ENCODE measurements around the gene KIF4B.

KIF4B gene

DNA sequence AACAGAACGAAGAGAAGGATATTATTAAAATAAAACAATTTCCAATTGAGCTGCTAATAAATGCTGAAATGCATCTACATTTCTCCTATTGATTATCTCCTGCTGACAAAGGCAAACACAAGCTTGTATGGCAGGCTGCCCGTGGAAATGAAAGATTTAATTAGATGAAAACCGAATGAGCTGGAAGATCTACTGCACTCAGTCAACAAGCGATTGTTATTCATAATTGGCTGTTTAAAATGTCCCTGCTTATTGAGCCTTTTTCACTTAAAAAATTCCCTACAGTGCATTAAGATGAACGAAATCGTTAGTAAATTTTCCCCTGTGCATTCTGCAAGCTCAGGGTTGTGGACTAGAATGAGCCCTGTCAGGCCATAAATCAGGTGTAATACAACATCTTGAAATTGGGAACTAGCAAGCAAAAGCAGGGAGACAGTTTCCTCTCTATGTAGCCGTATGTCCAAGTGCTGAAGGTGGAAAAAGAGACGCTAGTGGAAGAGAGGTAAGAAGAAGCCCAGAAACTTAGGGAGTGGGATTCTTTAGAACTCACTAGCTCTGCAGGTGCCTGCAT, 28.5 kb upstream of the KIF4B start:
- no peak overlapping the region for H2BK120ac ChIP-seq (ENCODE audit: low read depth, low read length)
- H2BK5ac ChIP-seq (ENCODE audit: low read length), result no peak overlapping the region
- no peak overlapping the region for H2AFZ ChIP-seq (ENCODE audit: low read length)
- H3K4me3 ChIP-seq (ENCODE audit: low read length in 2 of 2), result no peak overlapping the region
- H3K4me2 ChIP-seq (ENCODE audit: insufficient read depth, low read length, poor library complexity, severe bottlenecking), result no peak overlapping the region
- no peak overlapping the region for H3K4ac ChIP-seq (ENCODE audit: low read length)
- no peaks in the 10 kb centered on the region for H3K27me3 ChIP-seq (ENCODE audit: control insufficient read depth in 3 of 3, insufficient read depth in 3 of 3, low read depth in 1 of 3, low read length in 3 of 3)
- no peak overlapping the region for H3K9ac ChIP-seq (ENCODE audit: low read depth, low read length, poor library complexity)
- no peak overlapping the region for H2BK12ac ChIP-seq (ENCODE audit: low read length)
- H3K23ac ChIP-seq (ENCODE audit: low read depth, low read length, poor library complexity), result no peak overlapping the region
- no peak overlapping the region for H3K27ac ChIP-seq (replicated peaks; ENCODE audit: low read length)
- no peaks in the 10 kb centered on the region for H3K4me1 ChIP-seq (ENCODE audit: control insufficient read depth in 2 of 2, insufficient read depth in 1 of 2, low read depth in 1 of 2, low read length in 2 of 2)
- no peak for DNase-seq (ENCODE audit: low spot score)
- H3K79me1 ChIP-seq (ENCODE audit: low read depth, low read length), result no peaks in the 10 kb centered on the region
- H4K91ac ChIP-seq (ENCODE audit: low read depth, low read length, poor library complexity), result no peak overlapping the region
- no CpG with 5 or more reads among the region's 8 CpGs for WGBS, 2 donors (ENCODE audit: extremely low coverage in 2 of 2, insufficient read length in 2 of 2, insufficient replicate concordance in 1 of 2)
- no peak overlapping the region for H3K18ac ChIP-seq (ENCODE audit: low read length)
- H3K36me3 ChIP-seq (replicated peaks in 1 of 2; ENCODE audit: control insufficient read depth in 2 of 2, insufficient read depth in 2 of 2, low read length in 2 of 2), result no peaks in the 10 kb centered on the region
- no peak overlapping the region for H2AK5ac ChIP-seq (ENCODE audit: low read depth, low read length)
- no peak overlapping the region for H2BK15ac ChIP-seq (ENCODE audit: low read length)
- H3K9me3 ChIP-seq (replicated peaks in 1 of 2; ENCODE audit: control insufficient read depth in 2 of 2, insufficient read depth in 1 of 2, low read depth in 1 of 2, low read length in 2 of 2), result no peaks in the 10 kb centered on the region
- no peak overlapping the region for H3K14ac ChIP-seq (ENCODE audit: low read length)
- no peak overlapping the region for H4K8ac ChIP-seq (ENCODE audit: low read depth, low read length)

DNA sequence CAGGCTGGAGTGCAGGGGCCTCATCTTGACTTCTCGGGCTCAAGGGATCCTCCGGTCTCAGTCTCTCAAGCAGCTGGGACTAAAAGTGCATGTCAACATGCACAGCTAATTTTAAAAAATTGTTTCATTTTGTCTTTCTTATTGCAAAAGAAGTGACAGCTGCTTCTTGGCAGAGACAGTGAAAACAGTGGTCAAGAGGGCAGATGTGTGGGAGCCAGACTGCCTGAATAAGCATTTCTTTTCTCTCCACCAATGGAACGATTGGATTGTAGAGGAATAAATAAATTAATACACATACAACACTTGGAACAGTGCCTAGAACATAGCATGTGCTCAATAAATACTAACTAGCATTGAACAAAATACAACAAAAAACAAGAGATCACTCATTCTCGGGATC, 27.4 kb upstream of the KIF4B start:
- Histone ChIP-seq H2AFZ (ENCODE audit: low read length) (no peak overlapping the region), H2BK12ac (ENCODE audit: low read length) (no peak overlapping the region), H3K23ac (ENCODE audit: low read depth, low read length, poor library complexity) (no peak overlapping the region), H3K14ac (ENCODE audit: low read length) (no peak overlapping the region), H3K18ac (ENCODE audit: low read length) (no peak overlapping the region), H3K36me3 (replicated peaks in 1 of 2; ENCODE audit: control insufficient read depth in 2 of 2, insufficient read depth in 2 of 2, low read length in 2 of 2) (no peaks in the 10 kb centered on the region), H4K91ac (ENCODE audit: low read depth, low read length, poor library complexity) (no peak overlapping the region), H3K79me1 (ENCODE audit: low read depth, low read length) (no peaks in the 10 kb centered on the region), H3K4me1 (ENCODE audit: control insufficient read depth in 2 of 2, insufficient read depth in 1 of 2, low read depth in 1 of 2, low read length in 2 of 2) (peaks cover 0 to 2% of the 10 kb centered on the region in 2 donors), H4K8ac (ENCODE audit: low read depth, low read length) (no peak overlapping the region), H2AK5ac (ENCODE audit: low read depth, low read length) (no peak overlapping the region), H3K4me3 (ENCODE audit: low read length in 2 of 2) (no peak overlapping the region), H3K27ac (replicated peaks; ENCODE audit: low read length) (no peak overlapping the region), H2BK15ac (ENCODE audit: low read length) (no peak overlapping the region), H3K4me2 (ENCODE audit: insufficient read depth, low read length, poor library complexity, severe bottlenecking) (no peak overlapping the region), H3K9ac (ENCODE audit: low read depth, low read length, poor library complexity) (no peak overlapping the region), H3K27me3 (ENCODE audit: control insufficient read depth in 3 of 3, insufficient read depth in 3 of 3, low read depth in 1 of 3, low read length in 3 of 3) (no peaks in the 10 kb centered on the region), H2BK120ac (ENCODE audit: low read depth, low read length) (no peak overlapping the region), H3K4ac (ENCODE audit: low read length) (no peak overlapping the region), H2BK5ac (ENCODE audit: low read length) (no peak overlapping the region), H3K9me3 (replicated peaks in 1 of 2; ENCODE audit: control insufficient read depth in 2 of 2, insufficient read depth in 1 of 2, low read depth in 1 of 2, low read length in 2 of 2) (no peaks in the 10 kb centered on the region)
- no peak for DNase-seq (ENCODE audit: low spot score)
- no CpG with 5 or more reads among the region's 4 CpGs for WGBS, 2 donors (ENCODE audit: extremely low coverage in 2 of 2, insufficient read length in 2 of 2, insufficient replicate concordance in 1 of 2)

GRCh38 chr5:154989626-154990025, 23.9 kb upstream of the KIF4B start:
- H3K9ac ChIP-seq (ENCODE audit: low read depth, low read length, poor library complexity), result no peak overlapping the region
- no peaks in the 10 kb centered on the region for H3K9me3 ChIP-seq (replicated peaks in 1 of 2; ENCODE audit: control insufficient read depth in 2 of 2, insufficient read depth in 1 of 2, low read depth in 1 of 2, low read length in 2 of 2)
- peaks cover 0 to 5% (median 0%) of the 10 kb centered on the region in 3 experiments for H3K27me3 ChIP-seq (ENCODE audit: control insufficient read depth in 3 of 3, insufficient read depth in 3 of 3, low read depth in 1 of 3, low read length in 3 of 3)
- H3K27ac ChIP-seq (replicated peaks; ENCODE audit: low read length), result no peak overlapping the region
- H3K4me1 ChIP-seq (ENCODE audit: control insufficient read depth in 2 of 2, insufficient read depth in 1 of 2, low read depth in 1 of 2, low read length in 2 of 2), result peaks cover 0 to 2% of the 10 kb centered on the region in 2 donors
- H3K4me2 ChIP-seq (ENCODE audit: insufficient read depth, low read length, poor library complexity, severe bottlenecking), result no peak overlapping the region
- no peak overlapping the region for H2AK5ac ChIP-seq (ENCODE audit: low read depth, low read length)
- H2BK15ac ChIP-seq (ENCODE audit: low read length), result no peak overlapping the region
- no peak overlapping the region for H2AFZ ChIP-seq (ENCODE audit: low read length)
- no peak overlapping the region for H3K14ac ChIP-seq (ENCODE audit: low read length)
- H4K91ac ChIP-seq (ENCODE audit: low read depth, low read length, poor library complexity), result no peak overlapping the region
- no peak overlapping the region for H2BK12ac ChIP-seq (ENCODE audit: low read length)
- H2BK120ac ChIP-seq (ENCODE audit: low read depth, low read length), result no peak overlapping the region
- no peaks in the 10 kb centered on the region for H3K79me1 ChIP-seq (ENCODE audit: low read depth, low read length)
- no peak for DNase-seq (ENCODE audit: low spot score)
- no peaks in the 10 kb centered on the region for H3K36me3 ChIP-seq (replicated peaks in 1 of 2; ENCODE audit: control insufficient read depth in 2 of 2, insufficient read depth in 2 of 2, low read length in 2 of 2)
- no peak overlapping the region for H2BK5ac ChIP-seq (ENCODE audit: low read length)
- no peak overlapping the region for H3K4me3 ChIP-seq (ENCODE audit: low read length in 2 of 2)
- no CpG with 5 or more reads among the region's 2 CpGs for WGBS, 2 donors (ENCODE audit: extremely low coverage in 2 of 2, insufficient read length in 2 of 2, insufficient replicate concordance in 1 of 2)
- H4K8ac ChIP-seq (ENCODE audit: low read depth, low read length), result no peak overlapping the region
- H3K23ac ChIP-seq (ENCODE audit: low read depth, low read length, poor library complexity), result no peak overlapping the region
- no peak overlapping the region for H3K4ac ChIP-seq (ENCODE audit: low read length)
- no peak overlapping the region for H3K18ac ChIP-seq (ENCODE audit: low read length)

DNA sequence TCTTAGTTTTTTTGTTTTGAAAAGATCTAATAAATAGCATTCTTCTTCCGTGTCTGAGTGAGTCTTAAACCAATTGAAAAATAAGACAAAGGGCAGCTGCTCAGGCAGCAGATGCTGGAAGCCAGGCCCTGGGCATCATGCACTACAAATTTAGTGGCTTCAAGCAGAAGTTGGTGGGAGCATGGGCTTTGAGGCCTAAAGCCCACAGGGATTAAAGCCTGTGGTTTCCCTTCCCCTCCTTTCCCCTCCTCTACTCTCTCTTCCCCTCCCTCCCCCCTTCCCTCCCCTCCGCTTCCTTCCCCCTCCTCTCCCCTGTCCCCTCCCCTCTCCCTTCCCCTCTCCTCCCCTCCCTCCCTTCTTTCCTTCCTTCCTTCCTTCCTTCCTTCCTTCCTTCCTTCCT, 20.1 kb upstream of the KIF4B start:
- Histone ChIP-seq H3K27ac (replicated peaks; ENCODE audit: low read length) (no peak overlapping the region), H2BK12ac (ENCODE audit: low read length) (no peak overlapping the region), H2BK5ac (ENCODE audit: low read length) (no peak overlapping the region), H2BK120ac (ENCODE audit: low read depth, low read length) (no peak overlapping the region), H3K4ac (ENCODE audit: low read length) (no peak overlapping the region), H2BK15ac (ENCODE audit: low read length) (no peak overlapping the region), H3K36me3 (replicated peaks in 1 of 2; ENCODE audit: control insufficient read depth in 2 of 2, insufficient read depth in 2 of 2, low read length in 2 of 2) (no peaks in the 10 kb centered on the region), H4K91ac (ENCODE audit: low read depth, low read length, poor library complexity) (no peak overlapping the region), H3K9ac (ENCODE audit: low read depth, low read length, poor library complexity) (no peak overlapping the region), H4K8ac (ENCODE audit: low read depth, low read length) (no peak overlapping the region), H3K23ac (ENCODE audit: low read depth, low read length, poor library complexity) (no peak overlapping the region), H3K9me3 (replicated peaks in 1 of 2; ENCODE audit: control insufficient read depth in 2 of 2, insufficient read depth in 1 of 2, low read depth in 1 of 2, low read length in 2 of 2) (no peaks in the 10 kb centered on the region), H3K4me3 (ENCODE audit: low read length in 2 of 2) (no peak overlapping the region), H3K18ac (ENCODE audit: low read length) (no peak overlapping the region), H3K27me3 (ENCODE audit: control insufficient read depth in 3 of 3, insufficient read depth in 3 of 3, low read depth in 1 of 3, low read length in 3 of 3) (peaks cover 0 to 5% (median 0%) of the 10 kb centered on the region in 3 experiments), H3K79me1 (ENCODE audit: low read depth, low read length) (no peaks in the 10 kb centered on the region), H2AFZ (ENCODE audit: low read length) (no peak overlapping the region), H3K14ac (ENCODE audit: low read length) (no peak overlapping the region), H2AK5ac (ENCODE audit: low read depth, low read length) (no peak overlapping the region), H3K4me2 (ENCODE audit: insufficient read depth, low read length, poor library complexity, severe bottlenecking) (no peak overlapping the region), H3K4me1 (ENCODE audit: control insufficient read depth in 2 of 2, insufficient read depth in 1 of 2, low read depth in 1 of 2, low read length in 2 of 2) (peaks cover 0 to 3% of the 10 kb centered on the region in 2 donors)
- no peak for DNase-seq (ENCODE audit: low spot score)
- WGBS, 2 donors (ENCODE audit: extremely low coverage in 2 of 2, insufficient read length in 2 of 2, insufficient replicate concordance in 1 of 2), result no CpG with 5 or more reads among the region's 2 CpGs

Data from neuronal stem cell (in vitro differentiated cells).